HEK293 (cell line): Measurements from ENCODE around the gene ADPRH.

ENCODE experiments used
- CTCF ChIA-PET: fragments of 350-600 bp; formaldehyde crosslinking; extraction: SDS; loops from one replicate; lab custom pipeline; 2021; ENCODE audit warnings: antibody characterized with exemption; lab: Yijun Ruan, JAX
- POLR2A ChIA-PET: fragments of 300-600 bp; formaldehyde crosslinking; extraction: SDS; loops from one replicate; lab custom pipeline; 2020; ENCODE audit warnings: antibody characterized with exemption, inconsistent platforms; lab: Yijun Ruan, JAX
- H3K27ac ChIP-seq: fragments of 200-500 bp; sonication (Bioruptor generic); 2 replicates; pipeline ENCODE4 v1.5.1; 2014; ENCODE audit warnings: low read depth, low read length, control low read depth, inconsistent platforms; ENCODE audit errors: extremely low read depth
- H3K36me3 ChIP-seq, 2 experiments: fragments of 200-500 bp in 1 of 2; sonication (Bioruptor generic) in 1 of 2; 1 replicate in 1 of 2; 2 replicates in 1 of 2; pipeline ENCODE4 v1.5.1; 2014 to 2017; ENCODE audit warnings: inconsistent platforms in 2 of 2, low read length in 2 of 2; ENCODE audit not compliant: control insufficient read depth in 2 of 2, insufficient read depth in 1 of 2
- H3K4me1 ChIP-seq: fragments of 200-500 bp; sonication (Bioruptor generic); 2 replicates; pipeline ENCODE4 v1.5.1; 2014; ENCODE audit warnings: mild to moderate bottlenecking, low read length, inconsistent platforms; ENCODE audit not compliant: control insufficient read depth, insufficient read depth
- H3K4me3 ChIP-seq: 2 replicates; pipeline ENCODE4 v1.5.1; 2011; ENCODE audit warnings: low read depth, mild to moderate bottlenecking, control low read depth, low read length, moderate library complexity
- H3K9me3 ChIP-seq: fragments of 200-500 bp; sonication (Bioruptor generic); 2 replicates; pipeline ENCODE4 v1.5.1; 2014; ENCODE audit warnings: low read depth, low read length, inconsistent platforms; ENCODE audit not compliant: control insufficient read depth, insufficient read depth
- FEZF1 ChIP-seq: fragments of 450-650 bp; formaldehyde crosslinking; IDR thresholded peaks from 2 replicates; pipeline ENCODE4 v1.5.1; 2016; ENCODE audit warnings: missing biosample characterization, missing genetic modification characterization
- KLF16 ChIP-seq: fragments of 450-650 bp; formaldehyde crosslinking; IDR thresholded peaks from 2 replicates; pipeline ENCODE4 v1.5.1; 2017; ENCODE audit warnings: missing biosample characterization, missing genetic modification characterization
- MEIS1 ChIP-seq: sonication (generic); formaldehyde crosslinking; IDR thresholded peaks from 2 replicates; pipeline ENCODE4 v1.8.1; 2022; ENCODE audit warnings: missing genetic modification reagents, mild to moderate bottlenecking, borderline replicate concordance
- PBX3 ChIP-seq: sonication (generic); formaldehyde crosslinking; IDR thresholded peaks from 2 replicates; pipeline ENCODE4 v1.8.1; 2022; ENCODE audit warnings: mild to moderate bottlenecking, moderate library complexity, missing genetic modification reagents
- PRDM1 ChIP-seq: fragments of 450-650 bp; formaldehyde crosslinking; IDR thresholded peaks from 2 replicates; pipeline ENCODE4; 2016; ENCODE audit warnings: missing biosample characterization, missing genetic modification characterization
- SETDB1 ChIP-seq: IDR thresholded peaks from one replicate; pipeline ENCODE4 v1.6.1; 2017; ENCODE audit warnings: mild to moderate bottlenecking, low read length, moderate library complexity, mixed read lengths; ENCODE audit not compliant: insufficient read length
- YY1 ChIP-seq: fragments of 450-650 bp; formaldehyde crosslinking; IDR thresholded peaks from 2 replicates; pipeline ENCODE4 v1.5.1; 2018; ENCODE audit warnings: missing biosample characterization, missing genetic modification characterization
- ZBTB26 ChIP-seq: fragments of 450-650 bp; formaldehyde crosslinking; optimal IDR thresholded peaks from 2 replicates; pipeline ENCODE3; 2016; ENCODE audit warnings: missing biosample characterization, mild to moderate bottlenecking, missing genetic modification characterization
- ZNF2 ChIP-seq: fragments of 450-650 bp; formaldehyde crosslinking; IDR thresholded peaks from 2 replicates; pipeline ENCODE4 v1.5.1; 2016; ENCODE audit warnings: missing biosample characterization, missing genetic modification characterization
- ZNF202 ChIP-seq: fragments of 450-650 bp; formaldehyde crosslinking; IDR thresholded peaks from 2 replicates; pipeline ENCODE4 v1.5.1; 2016; ENCODE audit warnings: missing biosample characterization, missing genetic modification characterization, borderline replicate concordance
- ZNF280D ChIP-seq: fragments of 450-650 bp; formaldehyde crosslinking; IDR thresholded peaks from 2 replicates; pipeline ENCODE4 v1.5.1; 2016; ENCODE audit warnings: missing biosample characterization, missing genetic modification characterization
- ZNF398 ChIP-seq: fragments of 450-650 bp; formaldehyde crosslinking; IDR thresholded peaks from 2 replicates; pipeline ENCODE4 v1.5.1; 2017; ENCODE audit warnings: missing biosample characterization, missing genetic modification characterization
- ZNF510 ChIP-seq: fragments of 450-650 bp; formaldehyde crosslinking; IDR thresholded peaks from 2 replicates; pipeline ENCODE4 v1.5.1; 2018; ENCODE audit warnings: mild to moderate bottlenecking, missing genetic modification characterization, missing biosample characterization; ENCODE audit not compliant: insufficient replicate concordance
- ZNF521 ChIP-seq: fragments of 450-650 bp; formaldehyde crosslinking; IDR thresholded peaks from 2 replicates; pipeline ENCODE4 v1.5.1; 2017; ENCODE audit warnings: missing biosample characterization, mild to moderate bottlenecking, missing genetic modification characterization
- ZNF544 ChIP-seq: fragments of 450-650 bp; formaldehyde crosslinking; IDR thresholded peaks from 2 replicates; pipeline ENCODE4 v1.5.0; 2017; ENCODE audit warnings: missing biosample characterization, missing genetic modification characterization
- ZNF585B ChIP-seq: fragments of 450-650 bp; formaldehyde crosslinking; IDR thresholded peaks from 2 replicates; pipeline ENCODE4 v1.5.1; 2016; ENCODE audit warnings: missing biosample characterization, missing genetic modification characterization
- ZNF639 ChIP-seq: fragments of 450-650 bp; formaldehyde crosslinking; IDR thresholded peaks from 2 replicates; pipeline ENCODE4 v1.5.1; 2016; ENCODE audit warnings: missing biosample characterization, missing genetic modification characterization
- ZSCAN5A ChIP-seq: fragments of 450-650 bp; formaldehyde crosslinking; IDR thresholded peaks from 2 replicates; pipeline ENCODE4 v1.5.1; 2016; ENCODE audit warnings: missing biosample characterization, missing genetic modification characterization

Gene ADPRH

GRCh38 chr3:119550192-119550910 is 28.9 kb upstream of the ADPRH start:
- no peak overlapping the region for H3K27ac ChIP-seq
- TF ChIP-seq ZNF639 (tag by site-specific recombination) (no peak), ZNF280D (tag by site-specific recombination) (no peak), ZBTB26 (tag by site-specific recombination) (no peak), SETDB1 (no peak), ZNF398 (tag by site-specific recombination) (no peak), PBX3 (CRISPR knock-in tag) (no peak), ZNF202 (tag by site-specific recombination) (no peak), ZNF521 (tag by site-specific recombination) (no peak), ZNF585B (tag by site-specific recombination) (no peak), YY1 (tag by site-specific recombination) (no peak), MEIS1 (no peak), PRDM1 (tag by site-specific recombination) (no peak), KLF16 (tag by site-specific recombination) (no peak)
- TF ChIP-seq, all 188 proteins: peak for 0
- CTCF ChIA-PET = no interaction called here
- Histone ChIP-seq H3K36me3 (no peaks in the 10 kb centered on the region), H3K9me3 (no peaks in the 10 kb centered on the region), H3K4me3 (no peak overlapping the region), H3K4me1 (no peaks in the 10 kb centered on the region)
- POLR2A ChIA-PET = no interaction called here

GRCh38 chr3:119551598-119551997 is 27.7 kb upstream of the ADPRH start:
- TF ChIP-seq ZNF2 (tag by site-specific recombination) (no peak), FEZF1 (no peak), ZNF544 (no peak), ZNF202 (tag by site-specific recombination) (no peak), ZSCAN5A (tag by site-specific recombination) (no peak), ZNF510 (tag by site-specific recombination) (no peak)
- ChIA-PET POLR2A (no interaction called here), CTCF (no interaction called here)
- H3K4me3 ChIP-seq = no peak overlapping the region
- H3K27ac ChIP-seq = no peak overlapping the region
- no peaks in the 10 kb centered on the region for H3K36me3 ChIP-seq
- no peaks in the 10 kb centered on the region for H3K9me3 ChIP-seq
- H3K4me1 ChIP-seq = no peaks in the 10 kb centered on the region
